ENCODE data around the gene SEMA6A. TPM values are rescaled to one million over a fixed set of nuclear protein-coding genes. Genes with fewer than 3 reads are reported as not detected.

Gene SEMA6A
- polyA plus RNA-seq, 2 of the 4 experiments (the other 2 are of a cell fraction) = 0.01 TPM; not detected in 1

- TF ChIP-seq FOXS1 (CRISPR knock-in tag; IDR thresholded peaks at IDR 0.05) = no peak
- no peak for TF ChIP-seq RAD21 (conservative IDR thresholded peaks at IDR 0.05 in 1 of 2, IDR thresholded peaks at IDR 0.05 in 1 of 2)
- TF ChIP-seq KDM1A (IDR thresholded peaks at IDR 0.05; ENCODE audit: low read depth) = no peak
- no peak for TF ChIP-seq BCL3 (IDR thresholded peaks at IDR 0.05)
- no peak for TF ChIP-seq MAZ (IDR thresholded peaks at IDR 0.05; ENCODE audit: borderline replicate concordance, low read depth, low read length)
- no peak for TF ChIP-seq CBX8 (IDR thresholded peaks at IDR 0.05)
- no peak for TF ChIP-seq CHD2 (IDR thresholded peaks at IDR 0.05; ENCODE audit: low read length, partially characterized antibody)
- TF ChIP-seq HOXB5 (CRISPR knock-in tag; IDR thresholded peaks at IDR 0.05) = no peak
- no peak for TF ChIP-seq EP300 (IDR thresholded peaks at IDR 0.05)
- TF ChIP-seq POLR2A (IDR thresholded peaks at IDR 0.05; ENCODE audit: low read length) = no peak
- TF ChIP-seq, protein P1, sequence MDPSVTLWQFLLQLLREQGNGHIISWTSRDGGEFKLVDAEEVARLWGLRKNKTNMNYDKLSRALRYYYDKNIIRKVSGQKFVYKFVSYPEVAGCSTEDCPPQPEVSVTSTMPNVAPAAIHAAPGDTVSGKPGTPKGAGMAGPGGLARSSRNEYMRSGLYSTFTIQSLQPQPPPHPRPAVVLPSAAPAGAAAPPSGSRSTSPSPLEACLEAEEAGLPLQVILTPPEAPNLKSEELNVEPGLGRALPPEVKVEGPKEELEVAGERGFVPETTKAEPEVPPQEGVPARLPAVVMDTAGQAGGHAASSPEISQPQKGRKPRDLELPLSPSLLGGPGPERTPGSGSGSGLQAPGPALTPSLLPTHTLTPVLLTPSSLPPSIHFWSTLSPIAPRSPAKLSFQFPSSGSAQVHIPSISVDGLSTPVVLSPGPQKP (IDR thresholded peaks at IDR 0.05; ENCODE audit: low read depth, low read length) = no peak
- TF ChIP-seq POLR2AphosphoS2 (conservative IDR thresholded peaks at IDR 0.05; ENCODE audit: low read length) = no peak
- TF ChIP-seq JUNB (IDR thresholded peaks at IDR 0.05) = no peak
- ATAC-seq (no peak), FAIRE-seq (no peak), DNase-seq (ENCODE audit: low read depth in 1 of 2, low spot score in 1 of 2) (no peak)
- Histone ChIP-seq H3K4me1 (no peaks in the 10 kb centered on the region), H3K9me3 (no peaks in the 10 kb centered on the region), H3K4me3 (no peak overlapping the region), H3K4me2 (no peak overlapping the region), H3K27ac (no peak overlapping the region)
- 0% methylated on average over 1 of the region's 1 CpG for WGBS (ENCODE audit: missing lambda C conversion rate)
- CTCF ChIA-PET = interaction anchor here (0.8 kb wide), 1 partner anchor 16 kb away, joined by 3 read pairs; no protein-coding TSS in a partner anchor
- POLR2A ChIA-PET = no interaction called here
Observed at GRCh38 chr5:116520771-116521170, 53.9 kb downstream of the SEMA6A start.

DNA sequence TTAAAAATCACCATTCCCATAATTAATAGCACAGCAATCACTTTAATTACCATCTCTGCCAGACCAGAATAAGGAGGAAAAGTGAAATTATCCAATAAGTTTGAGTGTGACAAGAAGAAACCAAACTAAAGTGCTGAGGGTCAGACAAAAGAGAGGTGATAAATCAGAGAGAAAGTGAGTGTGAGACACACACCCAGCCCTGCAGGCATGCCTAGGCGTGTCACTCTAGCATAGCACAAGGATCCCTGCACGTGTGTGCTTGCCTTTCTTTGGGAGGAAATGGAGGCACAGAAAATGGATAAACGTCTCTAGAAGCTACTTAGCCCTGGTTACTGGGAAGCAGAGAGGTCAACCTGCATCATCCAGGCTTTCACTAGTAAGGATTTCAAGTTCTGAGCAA is 56.2 kb downstream of the SEMA6A start:
- Histone ChIP-seq H3K4me2 (no peak overlapping the region), H3K4me3 (no peak overlapping the region), H3K27ac (no peak overlapping the region), H3K4me1 (no peaks in the 10 kb centered on the region), H3K9me3 (no peaks in the 10 kb centered on the region)
- no peak for ATAC-seq
- ChIA-PET CTCF (no interaction called here), POLR2A (no interaction called here)
- no peak for FAIRE-seq
- TF ChIP-seq SMC3 (IDR thresholded peaks at IDR 0.05) = no peak
- no peak for TF ChIP-seq CBX8 (IDR thresholded peaks at IDR 0.05)
- TF ChIP-seq, protein P2, sequence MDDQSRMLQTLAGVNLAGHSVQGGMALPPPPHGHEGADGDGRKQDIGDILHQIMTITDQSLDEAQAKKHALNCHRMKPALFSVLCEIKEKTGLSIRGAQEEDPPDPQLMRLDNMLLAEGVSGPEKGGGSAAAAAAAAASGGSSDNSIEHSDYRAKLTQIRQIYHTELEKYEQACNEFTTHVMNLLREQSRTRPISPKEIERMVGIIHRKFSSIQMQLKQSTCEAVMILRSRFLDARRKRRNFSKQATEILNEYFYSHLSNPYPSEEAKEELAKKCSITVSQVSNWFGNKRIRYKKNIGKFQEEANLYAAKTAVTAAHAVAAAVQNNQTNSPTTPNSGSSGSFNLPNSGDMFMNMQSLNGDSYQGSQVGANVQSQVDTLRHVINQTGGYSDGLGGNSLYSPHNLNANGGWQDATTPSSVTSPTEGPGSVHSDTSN (IDR thresholded peaks at IDR 0.05) = no peak
- TF ChIP-seq NR3C1 (IDR thresholded peaks at IDR 0.05) = no peak
- TF ChIP-seq, protein P3, sequence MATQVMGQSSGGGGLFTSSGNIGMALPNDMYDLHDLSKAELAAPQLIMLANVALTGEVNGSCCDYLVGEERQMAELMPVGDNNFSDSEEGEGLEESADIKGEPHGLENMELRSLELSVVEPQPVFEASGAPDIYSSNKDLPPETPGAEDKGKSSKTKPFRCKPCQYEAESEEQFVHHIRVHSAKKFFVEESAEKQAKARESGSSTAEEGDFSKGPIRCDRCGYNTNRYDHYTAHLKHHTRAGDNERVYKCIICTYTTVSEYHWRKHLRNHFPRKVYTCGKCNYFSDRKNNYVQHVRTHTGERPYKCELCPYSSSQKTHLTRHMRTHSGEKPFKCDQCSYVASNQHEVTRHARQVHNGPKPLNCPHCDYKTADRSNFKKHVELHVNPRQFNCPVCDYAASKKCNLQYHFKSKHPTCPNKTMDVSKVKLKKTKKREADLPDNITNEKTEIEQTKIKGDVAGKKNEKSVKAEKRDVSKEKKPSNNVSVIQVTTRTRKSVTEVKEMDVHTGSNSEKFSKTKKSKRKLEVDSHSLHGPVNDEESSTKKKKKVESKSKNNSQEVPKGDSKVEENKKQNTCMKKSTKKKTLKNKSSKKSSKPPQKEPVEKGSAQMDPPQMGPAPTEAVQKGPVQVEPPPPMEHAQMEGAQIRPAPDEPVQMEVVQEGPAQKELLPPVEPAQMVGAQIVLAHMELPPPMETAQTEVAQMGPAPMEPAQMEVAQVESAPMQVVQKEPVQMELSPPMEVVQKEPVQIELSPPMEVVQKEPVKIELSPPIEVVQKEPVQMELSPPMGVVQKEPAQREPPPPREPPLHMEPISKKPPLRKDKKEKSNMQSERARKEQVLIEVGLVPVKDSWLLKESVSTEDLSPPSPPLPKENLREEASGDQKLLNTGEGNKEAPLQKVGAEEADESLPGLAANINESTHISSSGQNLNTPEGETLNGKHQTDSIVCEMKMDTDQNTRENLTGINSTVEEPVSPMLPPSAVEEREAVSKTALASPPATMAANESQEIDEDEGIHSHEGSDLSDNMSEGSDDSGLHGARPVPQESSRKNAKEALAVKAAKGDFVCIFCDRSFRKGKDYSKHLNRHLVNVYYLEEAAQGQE (IDR thresholded peaks at IDR 0.05) = no peak
- TF ChIP-seq HOXB13 (CRISPR knock-in tag; IDR thresholded peaks at IDR 0.05; ENCODE audit: low read depth) = no peak
- no peak for TF ChIP-seq E2F6 (IDR thresholded peaks at IDR 0.05; ENCODE audit: borderline replicate concordance, low read depth)
- no peak for TF ChIP-seq EHF (CRISPR knock-in tag; IDR thresholded peaks at IDR 0.05)
- TF ChIP-seq TP53 (CRISPR knock-in tag; IDR thresholded peaks at IDR 0.05) = no peak
- no peak for TF ChIP-seq CEBPB (IDR thresholded peaks at IDR 0.05)
- TF ChIP-seq MYC (IDR thresholded peaks at IDR 0.05; ENCODE audit: borderline replicate concordance, low read length) = no peak
- no peak for DNase-seq (ENCODE audit: low read depth in 1 of 2, low spot score in 1 of 2)
- 5% methylated on average over 3 of the region's 3 CpGs for WGBS (ENCODE audit: missing lambda C conversion rate)

Measured in A549 (cell line).